Suprapubic skin (tissue), 3 donors: ENCODE data around the gene RRAGD.

Experiments
- CTCF ChIP-seq, 2 donors: fragments of 200-600 bp in 1 of 2; fragments of 450-650 bp in 1 of 2; sonication (generic) in 1 of 2; IDR thresholded peaks; one replicate each; pipeline ENCODE4 v1.5.1; 2016 to 2019; ENCODE audit warnings: antibody characterized with exemption in 2 of 2, mild to moderate bottlenecking in 1 of 2, moderate library complexity in 1 of 2
- POLR2AphosphoS5 ChIP-seq, 3 donors: sonication (generic); formaldehyde crosslinking; IDR thresholded peaks; one replicate each; pipeline ENCODE4 v1.6.1; 2017; ENCODE audit warnings: antibody characterized with exemption in 3 of 3

GRCh38 chr6:89454300-89454699 is 42.2 kb upstream of the RRAGD start:
- TF ChIP-seq CTCF (IDR thresholded peaks at IDR 0.05) (no peak), POLR2AphosphoS5 (IDR thresholded peaks at IDR 0.05) (no peak)
